PC-9 (cell line): Measurements from ENCODE around the gene FYN. TPM values are rescaled to one million over a fixed set of nuclear protein-coding genes. Genes with fewer than 3 reads are reported as not detected.

Experiments used
- BruUV-seq: library from RNA; stranded (reverse); fragments of 400-500 nt; replicated peaks from 2 replicates; lab custom pipeline; 2021; lab: Mats Ljungman, UMichigan
- CTCF ChIA-PET: fragments of 300-600 bp; sonication (Branson Sonifier 250); formaldehyde crosslinking; loops from one replicate; lab custom pipeline; 2022; ENCODE audit warnings: antibody characterized with exemption; lab: Charles Lee
- POLR2A ChIA-PET: fragments of 300-600 bp; sonication (Branson Sonifier 250); formaldehyde crosslinking; loops from one replicate; lab custom pipeline; 2022; ENCODE audit warnings: antibody characterized with exemption; ENCODE audit not compliant: unreplicated experiment; lab: Charles Lee
- DNase-seq, 2 experiments: peaks; one replicate each; pipeline versions ENCODE4 v3.0.0 to v3.0.0-alpha.2; 2015 to 2022; ENCODE audit warnings: mixed read lengths in 1 of 2
- H2AFZ ChIP-seq: fragments of 200-600 bp; sonication (generic); 2 replicates; pipeline ENCODE4 v1.8.1; 2017; ENCODE audit warnings: antibody characterized with exemption
- H3F3A ChIP-seq: fragments of 200-600 bp; sonication (generic); 2 replicates; pipeline ENCODE4 v1.8.1; 2017; ENCODE audit warnings: antibody characterized with exemption, mild to moderate bottlenecking, low read depth; ENCODE audit not compliant: insufficient read depth
- H3K27ac ChIP-seq: fragments of 200-600 bp; sonication (generic); 2 replicates; pipeline ENCODE4 v1.6.1; 2016; ENCODE audit warnings: mixed run types
- H3K27me3 ChIP-seq: fragments of 200-600 bp; sonication (generic); 2 replicates; pipeline ENCODE4 v1.6.1; 2016; ENCODE audit warnings: low read depth, mixed run types; ENCODE audit not compliant: insufficient read depth
- H3K36me3 ChIP-seq: fragments of 200-600 bp; sonication (generic); 2 replicates; pipeline ENCODE4 v1.6.1; 2016; ENCODE audit warnings: low read depth, mixed run types
- H3K4me1 ChIP-seq: fragments of 200-600 bp; sonication (generic); replicated peaks from 2 replicates; pipeline ENCODE4 v1.6.1; 2016; ENCODE audit warnings: mixed run types; ENCODE audit not compliant: insufficient read depth
- H3K4me2 ChIP-seq: fragments of 200-600 bp; sonication (generic); 2 replicates; pipeline ENCODE4 v1.6.1; 2017; ENCODE audit warnings: mixed run types
- H3K4me3 ChIP-seq: fragments of 200-600 bp; sonication (generic); 2 replicates; pipeline ENCODE4 v1.6.1; 2016; ENCODE audit warnings: mixed run types
- H3K79me2 ChIP-seq: fragments of 200-600 bp; sonication (generic); 2 replicates; pipeline ENCODE4 v1.6.1; 2017; ENCODE audit warnings: low read depth, mixed run types
- H3K9me2 ChIP-seq: fragments of 200-600 bp; sonication (generic); 2 replicates; pipeline ENCODE4 v1.8.1; 2017; ENCODE audit warnings: mild to moderate bottlenecking; ENCODE audit not compliant: insufficient read depth
- H3K9me3 ChIP-seq: fragments of 200-600 bp; sonication (generic); 2 replicates; pipeline ENCODE4 v1.8.1; 2016; ENCODE audit warnings: low read depth; ENCODE audit not compliant: insufficient read depth
- H4K20me1 ChIP-seq: fragments of 200-600 bp; sonication (generic); 2 replicates; pipeline ENCODE4 v1.8.1; 2017; ENCODE audit not compliant: insufficient read depth
- CTCF ChIP-seq: fragments of 200-600 bp; sonication (generic); conservative IDR thresholded peaks from 2 replicates; pipeline ENCODE4 v1.6.1; 2017; ENCODE audit warnings: mixed run types, antibody characterized with exemption, mild to moderate bottlenecking, moderate library complexity
- EZH2 ChIP-seq: fragments of 200-600 bp; sonication (generic); IDR thresholded peaks from 2 replicates; pipeline ENCODE4 v1.8.0; 2017; ENCODE audit warnings: antibody characterized with exemption, low read depth
- intact Hi-C: fragments of 100-400 bp; cut with micrococcal nuclease; formaldehyde crosslinking; loops from one replicate; pipeline ENCODE4 v1.10.0; 2022; ENCODE audit not compliant: unreplicated experiment
- total RNA-seq: library from RNA; stranded (reverse); gene quantifications from 2 replicates; pipeline ENCODE4 v1.2.3, GENCODE V29; 2021

Gene FYN
- total RNA-seq, 1 experiment from 2014 or later: 53.3 TPM

GRCh38 chr6:111686249-111686931 lies 186.9 kb downstream of the FYN start:
- TF ChIP-seq EZH2: no peak
- no peak for TF ChIP-seq CTCF
- CTCF ChIA-PET: no interaction called here
- Histone ChIP-seq H3K27me3 (no peaks in the 10 kb centered on the region), H3F3A (no peaks in the 10 kb centered on the region), H3K4me1 (no peaks in the 10 kb centered on the region), H3K4me2 (no peak overlapping the region), H3K9me3 (no peaks in the 10 kb centered on the region), H4K20me1 (0 out of 2 replicates have a peak, but pooled peaks cover 3% of the 10 kb centered on the region), H3K4me3 (no peak overlapping the region), H3K79me2 (no peaks in the 10 kb centered on the region), H3K36me3 (no peaks in the 10 kb centered on the region), H3K27ac (no peak overlapping the region), H3K9me2 (no peaks in the 10 kb centered on the region), H2AFZ (no peak overlapping the region)
- DNase-seq: no peak
- no TSS peak for BruUV-seq
- POLR2A ChIA-PET: interaction anchor here (0.6 kb wide), 1 partner anchor 10 kb away, joined by 9 read pairs; no protein-coding TSS in a partner anchor
- intact Hi-C loops: no loop called here

GRCh38 chr6:111685526-111685925 lies 187.7 kb downstream of the FYN start:
- Histone ChIP-seq H3K27ac (no peak overlapping the region), H3K9me3 (no peaks in the 10 kb centered on the region), H3K4me3 (no peak overlapping the region), H3K4me2 (no peak overlapping the region), H3F3A (no peaks in the 10 kb centered on the region), H3K27me3 (no peaks in the 10 kb centered on the region), H3K36me3 (no peaks in the 10 kb centered on the region), H3K4me1 (no peaks in the 10 kb centered on the region), H2AFZ (no peak overlapping the region), H4K20me1 (0 out of 2 replicates have a peak, but pooled peaks cover 3% of the 10 kb centered on the region), H3K79me2 (no peaks in the 10 kb centered on the region), H3K9me2 (no peaks in the 10 kb centered on the region)
- intact Hi-C loops: no loop called here
- BruUV-seq: no TSS peak
- DNase-seq: no peak
- CTCF ChIA-PET: no interaction called here
- POLR2A ChIA-PET: no interaction called here
- no peak for TF ChIP-seq EZH2
- TF ChIP-seq CTCF: no peak

- DNase-seq: no peak
- ChIA-PET POLR2A (no interaction called here), CTCF (no interaction called here)
- BruUV-seq: no TSS peak
- H3K4me2 ChIP-seq: no peak overlapping the region
- H3K27me3 ChIP-seq: no peaks in the 10 kb centered on the region
- no peak overlapping the region for H2AFZ ChIP-seq
- no peaks in the 10 kb centered on the region for H3K79me2 ChIP-seq
- H3K4me3 ChIP-seq: no peak overlapping the region
- H3K36me3 ChIP-seq: no peaks in the 10 kb centered on the region
- H3K9me2 ChIP-seq: no peaks in the 10 kb centered on the region
- no peaks in the 10 kb centered on the region for H3K9me3 ChIP-seq
- no peak for TF ChIP-seq EZH2
- TF ChIP-seq CTCF: no peak
- no peaks in the 10 kb centered on the region for H3K4me1 ChIP-seq
- 0 out of 2 replicates have a peak, but pooled peaks cover 3% of the 10 kb centered on the region for H4K20me1 ChIP-seq
- H3F3A ChIP-seq: no peaks in the 10 kb centered on the region
- intact Hi-C loops: no loop called here
- H3K27ac ChIP-seq: no peak overlapping the region
Observed at GRCh38 chr6:111685058-111685457, 188.2 kb downstream of the FYN start.
